HUES48 (cell line): ENCODE data around the gene PRDM15.
"Not testable (repeated sequence)": the region's sequence is repeated elsewhere in the genome, so short reads cannot be mapped to it uniquely, and the experiment has no call there.

ENCODE experiments used
- H3K27ac ChIP-seq: one replicate; pipeline ENCODE4 v1.7.0; 2013; ENCODE audit warnings: low read depth, low read length, inconsistent platforms
- H3K27me3 ChIP-seq: 2 replicates; pipeline ENCODE4 v1.6.1; 2013; ENCODE audit warnings: mild to moderate bottlenecking, low read length; ENCODE audit not compliant: control insufficient read depth, insufficient read depth
- H3K36me3 ChIP-seq: 2 replicates; pipeline ENCODE4 v1.6.1; 2013; ENCODE audit warnings: low read length; ENCODE audit not compliant: control insufficient read depth, insufficient read depth
- H3K4me1 ChIP-seq: 2 replicates; pipeline ENCODE4 v1.6.1; 2013; ENCODE audit warnings: mild to moderate bottlenecking, low read length; ENCODE audit not compliant: control insufficient read depth, insufficient read depth
- H3K4me3 ChIP-seq: 2 replicates; pipeline ENCODE4 v1.5.1; 2013; ENCODE audit warnings: mild to moderate bottlenecking, low read depth, low read length
- H3K9ac ChIP-seq: 2 replicates; pipeline ENCODE4 v1.6.1; 2013; ENCODE audit warnings: mild to moderate bottlenecking, low read depth, low read length, moderate library complexity
- H3K9me3 ChIP-seq: 2 replicates; pipeline ENCODE4 v1.6.1; 2013; ENCODE audit warnings: low read length; ENCODE audit not compliant: control insufficient read depth, insufficient read depth

The PRDM15 gene

GRCh38 chr21:41785262-41785661 is 93.9 kb downstream of the PRDM15 start:
- not testable (repeated sequence) for H3K4me1 ChIP-seq, H3K27me3 ChIP-seq, H3K9me3 ChIP-seq, H3K4me3 ChIP-seq, H3K27ac ChIP-seq, H3K9ac ChIP-seq, H3K36me3 ChIP-seq

GRCh38 chr21:41784456-41785102 is 94.6 kb downstream of the PRDM15 start:
- Histone ChIP-seq H3K4me3 (no peak overlapping the region), H3K4me1 (no peaks in the 10 kb centered on the region), H3K9ac (no peak overlapping the region), H3K36me3 (no peaks in the 10 kb centered on the region), H3K27ac (no peak overlapping the region), H3K27me3 (peaks cover 4% of the 10 kb centered on the region; the same call in 1 of the 2 replicates), H3K9me3 (no peaks in the 10 kb centered on the region)

- Histone ChIP-seq H3K27ac (no peak overlapping the region), H3K9ac (no peak overlapping the region), H3K27me3 (peaks cover 4% of the 10 kb centered on the region; the same call in 1 of the 2 replicates), H3K9me3 (no peaks in the 10 kb centered on the region), H3K36me3 (no peaks in the 10 kb centered on the region), H3K4me1 (peaks cover 4% of the 10 kb centered on the region), H3K4me3 (no peak overlapping the region)
Observed at GRCh38 chr21:41783476-41784180, 95.5 kb downstream of the PRDM15 start.

- no peaks in the 10 kb centered on the region for H3K36me3 ChIP-seq
- peaks cover 11% of the 10 kb centered on the region for H3K4me1 ChIP-seq
- H3K9me3 ChIP-seq = no peaks in the 10 kb centered on the region
- H3K4me3 ChIP-seq = no peak overlapping the region
- no peak overlapping the region for H3K9ac ChIP-seq
- peaks cover 15% of the 10 kb centered on the region for H3K27me3 ChIP-seq
- H3K27ac ChIP-seq = no peak overlapping the region
Observed at GRCh38 chr21:41781050-41781410, 98.1 kb downstream of the PRDM15 start.

GRCh38 chr21:41780337-41781049 is 98.7 kb downstream of the PRDM15 start:
- Histone ChIP-seq H3K36me3 (no peaks in the 10 kb centered on the region), H3K27me3 (peaks cover 19% of the 10 kb centered on the region), H3K4me3 (no peak overlapping the region), H3K9ac (no peak overlapping the region), H3K27ac (no peak overlapping the region), H3K9me3 (no peaks in the 10 kb centered on the region), H3K4me1 (peaks cover 11% of the 10 kb centered on the region)

- Histone ChIP-seq H3K27me3 (peaks cover 26% of the 10 kb centered on the region), H3K4me1 (peaks cover 11% of the 10 kb centered on the region), H3K36me3 (no peaks in the 10 kb centered on the region), H3K9me3 (no peaks in the 10 kb centered on the region), H3K27ac (no peak overlapping the region), H3K9ac (no peak overlapping the region), H3K4me3 (peak overlapping the region; percentile 42)
Observed at GRCh38 chr21:41779659-41780058, 99.5 kb downstream of the PRDM15 start.

GRCh38 chr21:41778930-41779600 is 100.1 kb downstream of the PRDM15 start:
- Histone ChIP-seq H3K4me1 (peaks cover 11% of the 10 kb centered on the region), H3K27me3 (peaks cover 29% of the 10 kb centered on the region), H3K36me3 (no peaks in the 10 kb centered on the region), H3K9ac (no peak overlapping the region), H3K4me3 (peak overlapping the region; percentile 42), H3K9me3 (no peaks in the 10 kb centered on the region), H3K27ac (no peak overlapping the region)

- Histone ChIP-seq H3K9me3 (no peaks in the 10 kb centered on the region), H3K27me3 (peaks cover 38% of the 10 kb centered on the region), H3K4me1 (peaks cover 11% of the 10 kb centered on the region), H3K4me3 (peak overlapping the region; percentile 42), H3K9ac (no peak overlapping the region), H3K36me3 (no peaks in the 10 kb centered on the region), H3K27ac (no peak overlapping the region)
Observed at GRCh38 chr21:41777951-41778815, 101.0 kb downstream of the PRDM15 start.

GRCh38 chr21:41776778-41777177 is 102.4 kb downstream of the PRDM15 start:
- Histone ChIP-seq H3K27me3 (peaks cover 52% of the 10 kb centered on the region), H3K27ac (no peak overlapping the region), H3K9ac (no peak overlapping the region), H3K4me1 (peaks cover 18% of the 10 kb centered on the region), H3K4me3 (no peak overlapping the region), H3K36me3 (no peaks in the 10 kb centered on the region), H3K9me3 (no peaks in the 10 kb centered on the region)

- H3K36me3 ChIP-seq = no peaks in the 10 kb centered on the region
- no peaks in the 10 kb centered on the region for H3K9me3 ChIP-seq
- H3K27ac ChIP-seq = no peak overlapping the region
- peaks cover 64% of the 10 kb centered on the region for H3K27me3 ChIP-seq
- H3K4me1 ChIP-seq = peaks cover 18% of the 10 kb centered on the region
- H3K4me3 ChIP-seq = no peak overlapping the region
- H3K9ac ChIP-seq = no peak overlapping the region
Observed at GRCh38 chr21:41775149-41775472, 104.0 kb downstream of the PRDM15 start.
